ENCODE measurements around the gene COX6B1. TPM values are rescaled to one million over a fixed set of nuclear protein-coding genes. Genes with fewer than 3 reads are reported as not detected.

The COX6B1 gene
- polyA plus RNA-seq, 1 donor = 300 TPM

Other genes starting within 250 kb of the COX6B1 start
- 0.78 TPM for gene FFAR2, start 200.1 kb upstream of the COX6B1 start, polyA plus RNA-seq (ENCODE audit: insufficient read length)
- gene KRTDAP, start 157.9 kb upstream of the COX6B1 start, polyA plus RNA-seq (ENCODE audit: insufficient read length) = 0.52 TPM
- gene DMKN, start 134.7 kb upstream of the COX6B1 start, polyA plus RNA-seq (ENCODE audit: insufficient read length) = 92.0 TPM
- not detected for gene SBSN, start 120.0 kb upstream of the COX6B1 start, polyA plus RNA-seq (ENCODE audit: insufficient read length)
- gene GAPDHS, start 114.9 kb upstream of the COX6B1 start, polyA plus RNA-seq (ENCODE audit: insufficient read length) = not detected
- gene TMEM147, start 102.7 kb upstream of the COX6B1 start, polyA plus RNA-seq (ENCODE audit: insufficient read length) = 81.5 TPM
- not detected for gene ATP4A, start 84.7 kb upstream of the COX6B1 start, polyA plus RNA-seq (ENCODE audit: insufficient read length)
- gene PMIS2, start 62.1 kb upstream of the COX6B1 start, polyA plus RNA-seq (ENCODE audit: insufficient read length) = not detected
- gene HAUS5, start 35.6 kb upstream of the COX6B1 start, polyA plus RNA-seq (ENCODE audit: insufficient read length) = 30.1 TPM
- gene RBM42, start 19.3 kb upstream of the COX6B1 start, polyA plus RNA-seq (ENCODE audit: insufficient read length) = 50.8 TPM
- gene ETV2, start 6.6 kb upstream of the COX6B1 start, polyA plus RNA-seq (ENCODE audit: insufficient read length) = 0.60 TPM
- 13.1 TPM for gene UPK1A, start 18.2 kb downstream of the COX6B1 start, polyA plus RNA-seq (ENCODE audit: insufficient read length)
- 0.32 TPM for gene ZBTB32, start 56.2 kb downstream of the COX6B1 start, polyA plus RNA-seq (ENCODE audit: insufficient read length)
- gene KMT2B, start 69.7 kb downstream of the COX6B1 start, polyA plus RNA-seq (ENCODE audit: insufficient read length) = 34.5 TPM
- 4.9 TPM for gene IGFLR1, start 94.1 kb downstream of the COX6B1 start, polyA plus RNA-seq (ENCODE audit: insufficient read length)
- 19.0 TPM for gene U2AF1L4, start 97.1 kb downstream of the COX6B1 start, polyA plus RNA-seq (ENCODE audit: insufficient read length)
- 54.4 TPM for gene PSENEN, start 97.3 kb downstream of the COX6B1 start, polyA plus RNA-seq (ENCODE audit: insufficient read length)
- 8.8 TPM for gene LIN37, start 100.3 kb downstream of the COX6B1 start, polyA plus RNA-seq (ENCODE audit: insufficient read length)
- gene HSPB6, start 108.7 kb downstream of the COX6B1 start, polyA plus RNA-seq (ENCODE audit: insufficient read length) = 19.7 TPM
- 26.5 TPM for gene PROSER3, start 109.9 kb downstream of the COX6B1 start, polyA plus RNA-seq (ENCODE audit: insufficient read length)
- gene ARHGAP33, start 127.2 kb downstream of the COX6B1 start, polyA plus RNA-seq (ENCODE audit: insufficient read length) = 27.3 TPM
- gene PRODH2, start 164.5 kb downstream of the COX6B1 start, polyA plus RNA-seq (ENCODE audit: insufficient read length) = 39.3 TPM
- 123 TPM for gene NPHS1, start 204.2 kb downstream of the COX6B1 start, polyA plus RNA-seq (ENCODE audit: insufficient read length)
- 9.0 TPM for gene KIRREL2, start 208.6 kb downstream of the COX6B1 start, polyA plus RNA-seq (ENCODE audit: insufficient read length)
- gene APLP1, start 220.3 kb downstream of the COX6B1 start, polyA plus RNA-seq (ENCODE audit: insufficient read length) = 25.0 TPM

Data from left kidney (tissue), 1 donor.